CD4-positive, alpha-beta T cell (primary cell): ENCODE results near the gene NPAS4. TPM values are rescaled to one million over a fixed set of nuclear protein-coding genes. Genes with fewer than 3 reads are reported as not detected.
A peak's percentile ranks its signal among the peaks of the same experiment; 100 is the strongest.

ENCODE experiments used
- ATAC-seq: fragments of 200-7000 bp; cut with Tn5 transposase; one replicate; pipeline ENCODE4 v1.10.0; 2022; ENCODE audit warnings: mild to moderate bottlenecking; ENCODE audit not compliant: poor library complexity
- CTCF ChIA-PET: fragments of 350-600 bp; sonication (Branson Sonifier 250); formaldehyde crosslinking; loops from one replicate; lab custom pipeline; 2021; ENCODE audit warnings: antibody characterized with exemption, inconsistent platforms; lab: Charles Lee
- POLR2A ChIA-PET: fragments of 350-600 bp; sonication (Branson Sonifier 250); formaldehyde crosslinking; loops from one replicate; lab custom pipeline; 2021; ENCODE audit warnings: antibody characterized with exemption, inconsistent platforms; lab: Charles Lee
- DNase-seq, 14 experiments: peaks; one replicate each; pipeline ENCODE4 v3.0.0-alpha.2; 2013 to 2020; ENCODE audit warnings: mixed read lengths in 2 of 14
- H3K27ac ChIP-seq, 2 donors: one replicate each; pipeline versions ENCODE4 v1.5.1 to v1.7.0; 2013; ENCODE audit warnings: low read length in 2 of 2, low read depth in 1 of 2, mild to moderate bottlenecking in 1 of 2
- H3K27me3 ChIP-seq, 2 experiments: 1 replicate in 1 of 2; 2 replicates in 1 of 2; pipeline versions ENCODE4 v1.6.1 to v1.7.0; 2013; ENCODE audit warnings: low read length in 2 of 2, control low read depth in 1 of 2, mild to moderate bottlenecking in 1 of 2, moderate library complexity in 1 of 2; ENCODE audit not compliant: insufficient read depth in 2 of 2, control insufficient read depth in 1 of 2
- H3K36me3 ChIP-seq: one replicate; pipeline ENCODE4 v1.6.1; 2013; ENCODE audit warnings: low read length, control low read depth; ENCODE audit not compliant: insufficient read depth
- H3K4me1 ChIP-seq: one replicate; pipeline ENCODE4 v1.6.1; 2013; ENCODE audit warnings: low read length, control low read depth; ENCODE audit not compliant: insufficient read depth
- H3K4me3 ChIP-seq: one replicate; pipeline ENCODE4 v1.5.1; 2013; ENCODE audit warnings: mild to moderate bottlenecking, low read length, moderate library complexity
- H3K9me3 ChIP-seq, 2 experiments: 1 replicate in 1 of 2; 2 replicates in 1 of 2; pipeline versions ENCODE4 v1.6.1 to v1.7.0; 2013; ENCODE audit warnings: low read length in 2 of 2, mild to moderate bottlenecking in 2 of 2, control low read depth in 1 of 2, moderate library complexity in 1 of 2; ENCODE audit not compliant: control insufficient read depth in 1 of 2, insufficient read depth in 1 of 2
- H3K27ac Mint-ChIP-seq: one replicate; pipeline ENCODE4 v1.8.0; 2020; ENCODE audit warnings: mixed read lengths
- H3K27me3 Mint-ChIP-seq: one replicate; pipeline ENCODE4 v1.8.0; 2021; ENCODE audit warnings: mixed read lengths
- H3K36me3 Mint-ChIP-seq: one replicate; pipeline ENCODE4 v1.8.0; 2021; ENCODE audit warnings: low read depth, mixed read lengths
- H3K4me1 Mint-ChIP-seq: one replicate; pipeline ENCODE4 v1.8.0; 2021; ENCODE audit warnings: low read depth, mixed read lengths
- H3K4me3 Mint-ChIP-seq: one replicate; pipeline ENCODE4 v1.8.0; 2020; ENCODE audit warnings: mild to moderate bottlenecking, mixed read lengths
- H3K9me3 Mint-ChIP-seq: one replicate; pipeline ENCODE4 v1.8.0; 2020; ENCODE audit warnings: mixed read lengths
- intact Hi-C, 2 experiments: fragments of 100-400 bp; cut with DNase I in 1 of 2; cut with micrococcal nuclease in 1 of 2; formaldehyde crosslinking; loops; one replicate each; pipeline versions ENCODE4 v1.15.1 to v1.9.0; 2023 to 2025; cut with DNase I, micrococcal nuclease
- total RNA-seq, 174 experiments: library from RNA in 2 of 174; stranded (reverse) in 2 of 174; gene quantifications; one replicate each; pipeline ENCODE4 v1.2.3 and lab custom pipeline; 2021 to 2026
- TF ChIP-seq, protein P1 (sequence below): fragments of 200-600 bp; IDR thresholded peaks from one replicate; pipeline ENCODE4 v1.8.0; 2022; ENCODE audit warnings: antibody characterized with exemption, mild to moderate bottlenecking

The NPAS4 gene
- total RNA-seq, 2 experiments from 2014 or later = not detected

- Histone ChIP-seq H3K4me1 (peaks cover 11% of the 10 kb centered on the region), H3K36me3 (no peaks in the 10 kb centered on the region), H3K27ac (no peak overlapping the region), H3K9me3 (peaks cover 0 to 36% of the 10 kb centered on the region in 2 experiments), H3K4me3 (no peak overlapping the region), H3K27me3 (peaks cover 37 to 53% of the 10 kb centered on the region in 2 experiments)
- no peak for ATAC-seq
- H3K27ac Mint-ChIP-seq = no peak overlapping the region
- peaks cover 54% of the 10 kb centered on the region for H3K27me3 Mint-ChIP-seq
- H3K36me3 Mint-ChIP-seq = no peaks in the 10 kb centered on the region
- ChIA-PET CTCF (interaction anchor here (2.7 kb wide), 1 partner anchor 11 kb away, joined by 14 read pairs; no protein-coding TSS in a partner anchor), POLR2A (no interaction called here)
- no peak overlapping the region for H3K4me3 Mint-ChIP-seq
- TF ChIP-seq, protein P1, sequence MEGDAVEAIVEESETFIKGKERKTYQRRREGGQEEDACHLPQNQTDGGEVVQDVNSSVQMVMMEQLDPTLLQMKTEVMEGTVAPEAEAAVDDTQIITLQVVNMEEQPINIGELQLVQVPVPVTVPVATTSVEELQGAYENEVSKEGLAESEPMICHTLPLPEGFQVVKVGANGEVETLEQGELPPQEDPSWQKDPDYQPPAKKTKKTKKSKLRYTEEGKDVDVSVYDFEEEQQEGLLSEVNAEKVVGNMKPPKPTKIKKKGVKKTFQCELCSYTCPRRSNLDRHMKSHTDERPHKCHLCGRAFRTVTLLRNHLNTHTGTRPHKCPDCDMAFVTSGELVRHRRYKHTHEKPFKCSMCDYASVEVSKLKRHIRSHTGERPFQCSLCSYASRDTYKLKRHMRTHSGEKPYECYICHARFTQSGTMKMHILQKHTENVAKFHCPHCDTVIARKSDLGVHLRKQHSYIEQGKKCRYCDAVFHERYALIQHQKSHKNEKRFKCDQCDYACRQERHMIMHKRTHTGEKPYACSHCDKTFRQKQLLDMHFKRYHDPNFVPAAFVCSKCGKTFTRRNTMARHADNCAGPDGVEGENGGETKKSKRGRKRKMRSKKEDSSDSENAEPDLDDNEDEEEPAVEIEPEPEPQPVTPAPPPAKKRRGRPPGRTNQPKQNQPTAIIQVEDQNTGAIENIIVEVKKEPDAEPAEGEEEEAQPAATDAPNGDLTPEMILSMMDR = no peak
- no peak for DNase-seq
- intact Hi-C loops = loop anchor here in 1 of 2 experiments (5.0 kb wide), 1 partner anchor 257 kb away; the partner anchor contains the start of gene RBM4B
- peaks cover 6% of the 10 kb centered on the region for H3K4me1 Mint-ChIP-seq
- H3K9me3 Mint-ChIP-seq = peaks cover 7% of the 10 kb centered on the region
These were observed 1.0 kb upstream of the NPAS4 start for GRCh38 chr11:66419825-66420224.

DNA sequence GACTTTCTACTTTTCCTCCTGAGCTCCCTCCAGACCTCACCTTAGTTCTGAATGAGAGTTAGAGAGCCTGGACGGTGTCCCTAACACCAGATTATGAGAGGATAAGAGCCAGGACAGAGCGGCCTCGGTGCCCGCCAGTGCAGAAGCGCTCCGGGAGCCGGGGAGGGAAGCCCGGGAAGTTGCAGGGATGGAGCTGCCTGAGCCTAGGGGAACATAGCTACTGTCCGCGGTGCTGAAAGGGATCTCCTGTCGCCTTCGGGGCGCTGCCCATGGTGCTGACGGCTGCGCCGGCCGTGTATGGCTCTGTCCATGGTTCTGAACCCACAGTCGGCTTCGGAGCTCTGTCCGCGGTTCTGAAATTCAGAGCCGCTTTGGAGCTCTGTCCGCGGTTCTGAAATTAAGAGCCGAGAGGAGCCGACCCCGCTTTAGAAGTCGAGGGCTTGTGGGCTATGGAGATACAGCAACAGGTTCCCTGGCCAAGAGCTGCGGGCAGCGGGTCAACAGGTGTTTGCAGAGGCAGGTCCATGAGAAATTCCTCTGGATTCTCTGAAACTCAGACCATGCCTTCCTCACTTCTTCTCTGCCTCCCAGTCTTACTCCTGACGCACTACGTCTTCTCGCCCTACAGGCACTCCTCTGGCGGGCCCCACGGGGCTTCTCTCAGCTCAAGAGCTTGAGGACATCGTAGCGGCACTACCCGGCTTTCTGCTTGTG lies 814 bp downstream of the NPAS4 start:
- Histone ChIP-seq H3K36me3 (no peaks in the 10 kb centered on the region), H3K27me3 (peaks cover 26 to 37% of the 10 kb centered on the region in 2 experiments), H3K4me1 (peaks cover 11% of the 10 kb centered on the region), H3K4me3 (no peak overlapping the region), H3K9me3 (peaks cover 0 to 42% of the 10 kb centered on the region in 2 experiments), H3K27ac (no peak overlapping the region)
- TF ChIP-seq, protein P1 = no peak
- POLR2A ChIA-PET = interaction anchor here (0.5 to 1.7 kb wide), 15 partner anchors 12 to 1328 kb away, joined by 3 to 14 read pairs (median 5); partner anchors contain the start of genes B4GAT1, DPP3, MRPL11 and PELI3
- Mint-ChIP-seq H3K27ac (peak overlapping the region; percentile 45), H3K4me3 (no peak overlapping the region), H3K9me3 (peaks cover 7% of the 10 kb centered on the region), H3K4me1 (peaks cover 6% of the 10 kb centered on the region), H3K36me3 (no peaks in the 10 kb centered on the region), H3K27me3 (peaks cover 40% of the 10 kb centered on the region)
- CTCF ChIA-PET = interaction anchor here (1.2 to 2.7 kb wide), 5 partner anchors 8 to 257 kb away, joined by 3 to 27 read pairs (median 8); partner anchors contain the start of genes MRPL11 and RBM4B
- intact Hi-C loops = loop anchor here in 1 of 2 experiments (5.0 kb wide), 1 partner anchor 256 kb away; the partner anchor contains the start of gene RBM4B
- ATAC-seq = peak; percentile 97
- peak; percentile 78 to 95 (median 86) for DNase-seq

- TF ChIP-seq, protein P1 = no peak
- H3K4me1 Mint-ChIP-seq = peaks cover 5% of the 10 kb centered on the region
- DNase-seq (no peak), ATAC-seq (no peak)
- Histone ChIP-seq H3K4me1 (peaks cover 2% of the 10 kb centered on the region), H3K27ac (no peak overlapping the region), H3K4me3 (no peak overlapping the region), H3K9me3 (peaks cover 0 to 20% of the 10 kb centered on the region in 2 experiments), H3K36me3 (no peaks in the 10 kb centered on the region), H3K27me3 (no peaks in the 10 kb centered on the region)
- intact Hi-C loops = no loop called here
- CTCF ChIA-PET = no interaction called here
- peaks cover 9% of the 10 kb centered on the region for H3K27me3 Mint-ChIP-seq
- POLR2A ChIA-PET = no interaction called here
- peaks cover 3% of the 10 kb centered on the region for H3K36me3 Mint-ChIP-seq
- peaks cover 3% of the 10 kb centered on the region for H3K9me3 Mint-ChIP-seq
- H3K4me3 Mint-ChIP-seq = no peak overlapping the region
- no peak overlapping the region for H3K27ac Mint-ChIP-seq
These were observed 5.5 kb downstream of the NPAS4 start for GRCh38 chr11:66426314-66426713.
